Liver (tissue), 9 donors: ENCODE measurements around the gene PRDX2. TPM values are rescaled to one million over a fixed set of nuclear protein-coding genes. Genes with fewer than 3 reads are reported as not detected.

Experiments used
- DNase-seq: peaks from one replicate; pipeline ENCODE4 v3.0.0-alpha.2; 2017; ENCODE audit warnings: low spot score
- H3K27ac ChIP-seq, 2 donors: one replicate each; pipeline ENCODE4 v1.7.0; 2013; ENCODE audit warnings: inconsistent platforms in 2 of 2, low read length in 2 of 2, control low read depth in 1 of 2, low read depth in 1 of 2, mild to moderate bottlenecking in 1 of 2
- H3K27me3 ChIP-seq, 4 donors: one replicate each; pipeline versions ENCODE4 v1.6.1 to v1.7.0; 2013; ENCODE audit warnings: low read length in 3 of 4, inconsistent platforms in 1 of 4, mild to moderate bottlenecking in 1 of 4, moderate library complexity in 1 of 4; ENCODE audit not compliant: control insufficient read depth in 4 of 4, insufficient read depth in 4 of 4
- H3K36me3 ChIP-seq, 4 donors: one replicate each; pipeline versions ENCODE4 v1.6.1 to v1.7.0; 2013; ENCODE audit warnings: low read length in 3 of 4, mild to moderate bottlenecking in 3 of 4, low read depth in 1 of 4, moderate library complexity in 1 of 4; ENCODE audit not compliant: control insufficient read depth in 4 of 4, insufficient read depth in 3 of 4
- H3K4me1 ChIP-seq, 4 donors: one replicate each; pipeline versions ENCODE4 v1.6.1 to v1.7.0; 2013; ENCODE audit warnings: low read length in 3 of 4, mild to moderate bottlenecking in 3 of 4, moderate library complexity in 1 of 4; ENCODE audit not compliant: control insufficient read depth in 4 of 4, insufficient read depth in 4 of 4
- H3K4me3 ChIP-seq, 3 donors: one replicate each; pipeline versions ENCODE4 v1.6.1 to v1.7.0; 2013; ENCODE audit warnings: low read length in 3 of 3, control low read depth in 1 of 3, low read depth in 1 of 3, mild to moderate bottlenecking in 1 of 3
- H3K9ac ChIP-seq, 2 donors: one replicate each; pipeline ENCODE4 v1.7.0; 2013; ENCODE audit warnings: low read length in 2 of 2, mild to moderate bottlenecking in 2 of 2, moderate library complexity in 2 of 2, control low read depth in 1 of 2, low read depth in 1 of 2
- H3K9me3 ChIP-seq, 4 donors: one replicate each; pipeline versions ENCODE4 v1.6.1 to v1.7.0; 2013; ENCODE audit warnings: low read length in 3 of 4; ENCODE audit not compliant: control insufficient read depth in 4 of 4
- EGR1 ChIP-seq, 2 donors: IDR thresholded peaks; 2 replicates each; pipeline ENCODE4 v1.6.1; 2016 to 2018; ENCODE audit warnings: antibody characterized with exemption in 2 of 2, low read depth in 2 of 2
- FOXA1 ChIP-seq: IDR thresholded peaks from 2 replicates; pipeline ENCODE4 v1.6.1; 2016; ENCODE audit warnings: antibody characterized with exemption
- FOXA2 ChIP-seq: IDR thresholded peaks from 2 replicates; pipeline ENCODE4 v1.6.1; 2016; ENCODE audit warnings: antibody characterized with exemption
- GABPA ChIP-seq, 2 donors: IDR thresholded peaks in 1 of 2; conservative IDR thresholded peaks in 1 of 2; 2 replicates each; pipeline ENCODE4 v1.6.1; 2016; ENCODE audit warnings: antibody characterized with exemption in 2 of 2, mild to moderate bottlenecking in 1 of 2, moderate library complexity in 1 of 2
- HNF4A ChIP-seq, 2 donors: conservative IDR thresholded peaks; 2 replicates each; pipeline ENCODE4 v1.6.1; 2016; ENCODE audit warnings: antibody characterized with exemption in 2 of 2, mild to moderate bottlenecking in 2 of 2
- HNF4G ChIP-seq: IDR thresholded peaks from 2 replicates; pipeline ENCODE4 v1.6.1; 2016; ENCODE audit warnings: antibody characterized with exemption
- JUND ChIP-seq, 2 donors: IDR thresholded peaks; 2 replicates each; pipeline ENCODE4 v1.6.1; 2016; ENCODE audit warnings: antibody characterized with exemption in 2 of 2
- MAX ChIP-seq: IDR thresholded peaks from 2 replicates; pipeline ENCODE4 v1.6.1; 2016; ENCODE audit warnings: antibody characterized with exemption
- NR2F2 ChIP-seq: IDR thresholded peaks from 2 replicates; pipeline ENCODE4 v1.6.1; 2016; ENCODE audit warnings: antibody characterized with exemption
- RAD21 ChIP-seq, 2 donors: IDR thresholded peaks; 2 replicates each; pipeline ENCODE4 v1.6.1; 2016; ENCODE audit warnings: antibody characterized with exemption in 2 of 2, mild to moderate bottlenecking in 2 of 2
- REST ChIP-seq: IDR thresholded peaks from 2 replicates; pipeline ENCODE4 v1.6.1; 2016; ENCODE audit warnings: antibody characterized with exemption, mild to moderate bottlenecking
- RXRA ChIP-seq, 2 donors: IDR thresholded peaks; 2 replicates each; pipeline ENCODE4 v1.6.1; 2017 to 2018; ENCODE audit warnings: antibody characterized with exemption in 2 of 2, mild to moderate bottlenecking in 1 of 2
- SP1 ChIP-seq: IDR thresholded peaks from 2 replicates; pipeline ENCODE4 v1.6.1; 2018; ENCODE audit warnings: antibody characterized with exemption, mild to moderate bottlenecking
- TAF1 ChIP-seq: conservative IDR thresholded peaks from 2 replicates; pipeline ENCODE4 v1.6.1; 2016; ENCODE audit warnings: antibody characterized with exemption, mild to moderate bottlenecking
- YY1 ChIP-seq: IDR thresholded peaks from 2 replicates; pipeline ENCODE4 v1.6.1; 2016; ENCODE audit warnings: antibody characterized with exemption, mild to moderate bottlenecking
- ZBTB33 ChIP-seq: IDR thresholded peaks from 2 replicates; pipeline ENCODE4 v1.6.1; 2016; ENCODE audit warnings: antibody characterized with exemption
- WGBS: extraction: QIAGEN DNeasy Blood & Tissue Kit; methylation state at CpG from one replicate; pipeline ENCODE4 v1.1.7; 2013; 5-methylcytosine and 5-hydroxymethylcytosine counted together
- polyA plus RNA-seq, 2 donors: library from polyadenylated mRNA; stranded (reverse) in 1 of 2; unstranded in 1 of 2; fragments of 200-250 nt in 1 of 2; fragments of >200 nt in 1 of 2; fragmentation: Nextera tagmentation in 1 of 2; extraction: Ambion mirVana in 1 of 2; gene quantifications; one replicate each; pipeline versions ENCODE4 v1.2.1 to v1.2.3, GENCODE V29; 2013 to 2015
- total RNA-seq, 2 donors: library from RNA; depleted of rRNA; stranded (reverse); fragments of >200 nt; gene quantifications; one replicate each; pipeline ENCODE4 v1.2.3, GENCODE V29; 2014
- TF ChIP-seq, protein P1 (sequence below): fragments of 150-350 bp; IDR thresholded peaks from 2 replicates; pipeline ENCODE4 v1.5.1; 2017; ENCODE audit warnings: improper control_type of control experiment, low read depth, low read length; ENCODE audit not compliant: missing input control
- TF ChIP-seq, protein P2 (sequence below): IDR thresholded peaks from 2 replicates; pipeline ENCODE4 v1.6.1; 2016; ENCODE audit warnings: antibody characterized with exemption
- donor health status: healthy.
- donor health status: healthy.
- donor health status: healthy.
- donor health status: healthy.
- donor health status: healthy.

The PRDX2 gene
- total and polyA plus RNA-seq, 4 donors: 222 to 1,737 (median 283) TPM

GRCh38 chr19:12838886-12839756 is 37.5 kb upstream of the PRDX2 start:
- TF ChIP-seq RAD21 (IDR thresholded peaks at IDR 0.05) (no peak), HNF4A (conservative IDR thresholded peaks at IDR 0.05) (no peak), TAF1 (no peak), GABPA (IDR thresholded peaks at IDR 0.05 in 1 of 2, conservative IDR thresholded peaks at IDR 0.05 in 1 of 2) (no peak), MAX (no peak), ZBTB33 (no peak), FOXA2 (no peak), SP1 (no peak), YY1 (no peak), FOXA1 (no peak), JUND (IDR thresholded peaks at IDR 0.05) (no peak), EGR1 (IDR thresholded peaks at IDR 0.05; ENCODE audit: low read depth in 2 of 2) (no peak), RXRA (IDR thresholded peaks at IDR 0.05) (no peak), REST (no peak), HNF4G (no peak), NR2F2 (no peak)
- TF ChIP-seq, protein P1, sequence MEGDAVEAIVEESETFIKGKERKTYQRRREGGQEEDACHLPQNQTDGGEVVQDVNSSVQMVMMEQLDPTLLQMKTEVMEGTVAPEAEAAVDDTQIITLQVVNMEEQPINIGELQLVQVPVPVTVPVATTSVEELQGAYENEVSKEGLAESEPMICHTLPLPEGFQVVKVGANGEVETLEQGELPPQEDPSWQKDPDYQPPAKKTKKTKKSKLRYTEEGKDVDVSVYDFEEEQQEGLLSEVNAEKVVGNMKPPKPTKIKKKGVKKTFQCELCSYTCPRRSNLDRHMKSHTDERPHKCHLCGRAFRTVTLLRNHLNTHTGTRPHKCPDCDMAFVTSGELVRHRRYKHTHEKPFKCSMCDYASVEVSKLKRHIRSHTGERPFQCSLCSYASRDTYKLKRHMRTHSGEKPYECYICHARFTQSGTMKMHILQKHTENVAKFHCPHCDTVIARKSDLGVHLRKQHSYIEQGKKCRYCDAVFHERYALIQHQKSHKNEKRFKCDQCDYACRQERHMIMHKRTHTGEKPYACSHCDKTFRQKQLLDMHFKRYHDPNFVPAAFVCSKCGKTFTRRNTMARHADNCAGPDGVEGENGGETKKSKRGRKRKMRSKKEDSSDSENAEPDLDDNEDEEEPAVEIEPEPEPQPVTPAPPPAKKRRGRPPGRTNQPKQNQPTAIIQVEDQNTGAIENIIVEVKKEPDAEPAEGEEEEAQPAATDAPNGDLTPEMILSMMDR: no peak
- TF ChIP-seq, protein P2, sequence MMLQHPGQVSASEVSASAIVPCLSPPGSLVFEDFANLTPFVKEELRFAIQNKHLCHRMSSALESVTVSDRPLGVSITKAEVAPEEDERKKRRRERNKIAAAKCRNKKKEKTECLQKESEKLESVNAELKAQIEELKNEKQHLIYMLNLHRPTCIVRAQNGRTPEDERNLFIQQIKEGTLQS: no peak
- H3K9me3 ChIP-seq: no peaks in the 10 kb centered on the region
- H3K27me3 ChIP-seq: peaks cover 0 to 25% (median 13%) of the 10 kb centered on the region in 4 donors
- H3K36me3 ChIP-seq: no peaks in the 10 kb centered on the region
- WGBS: 23% methylated on average over 21 of the region's 21 CpGs
- no peak overlapping the region for H3K27ac ChIP-seq
- DNase-seq: no peak
- H3K4me3 ChIP-seq: no peak overlapping the region
- H3K9ac ChIP-seq: no peak overlapping the region
- peaks cover 0 to 7% (median 3%) of the 10 kb centered on the region in 4 donors for H3K4me1 ChIP-seq
